Measurements from ENCODE around the gene CHST15. TPM values are rescaled to one million over a fixed set of nuclear protein-coding genes. Genes with fewer than 3 reads are reported as not detected.

The CHST15 gene
- total and polyA plus RNA-seq, 8 donors: 2.6 to 30.4 (median 14.6) TPM

- TF ChIP-seq EP300 (IDR thresholded peaks at IDR 0.05): no peak
- TF ChIP-seq POLR2A (IDR thresholded peaks at IDR 0.05): no peak
- TF ChIP-seq, protein P1, sequence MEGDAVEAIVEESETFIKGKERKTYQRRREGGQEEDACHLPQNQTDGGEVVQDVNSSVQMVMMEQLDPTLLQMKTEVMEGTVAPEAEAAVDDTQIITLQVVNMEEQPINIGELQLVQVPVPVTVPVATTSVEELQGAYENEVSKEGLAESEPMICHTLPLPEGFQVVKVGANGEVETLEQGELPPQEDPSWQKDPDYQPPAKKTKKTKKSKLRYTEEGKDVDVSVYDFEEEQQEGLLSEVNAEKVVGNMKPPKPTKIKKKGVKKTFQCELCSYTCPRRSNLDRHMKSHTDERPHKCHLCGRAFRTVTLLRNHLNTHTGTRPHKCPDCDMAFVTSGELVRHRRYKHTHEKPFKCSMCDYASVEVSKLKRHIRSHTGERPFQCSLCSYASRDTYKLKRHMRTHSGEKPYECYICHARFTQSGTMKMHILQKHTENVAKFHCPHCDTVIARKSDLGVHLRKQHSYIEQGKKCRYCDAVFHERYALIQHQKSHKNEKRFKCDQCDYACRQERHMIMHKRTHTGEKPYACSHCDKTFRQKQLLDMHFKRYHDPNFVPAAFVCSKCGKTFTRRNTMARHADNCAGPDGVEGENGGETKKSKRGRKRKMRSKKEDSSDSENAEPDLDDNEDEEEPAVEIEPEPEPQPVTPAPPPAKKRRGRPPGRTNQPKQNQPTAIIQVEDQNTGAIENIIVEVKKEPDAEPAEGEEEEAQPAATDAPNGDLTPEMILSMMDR (IDR thresholded peaks at IDR 0.05): no peak
- TF ChIP-seq POLR2AphosphoS5 (IDR thresholded peaks at IDR 0.05): no peak
- Histone ChIP-seq H3K9me3 (peaks cover 0 to 14% (median 10%) of the 10 kb centered on the region in 4 donors), H3K36me3 (no peaks in the 10 kb centered on the region), H3K4me3 (no peak overlapping the region), H3K4me1 (peaks cover 0 to 18% (median 11%) of the 10 kb centered on the region in 4 donors), H3K27me3 (peaks cover 0 to 94% (median 77%) of the 10 kb centered on the region in 3 donors), H3K27ac (no peak overlapping the region)
- WGBS, 5 donors: 45 to 72% (median 57%) methylated on average over 4 of the region's 4 CpGs
- DNase-seq: no peak
- intact Hi-C loops (cut with DNase I; ENCODE audit: low total_unique reads): no loop called here
Measured at GRCh38 chr10:123970927-123971286, 122.5 kb downstream of the CHST15 start.

DNA sequence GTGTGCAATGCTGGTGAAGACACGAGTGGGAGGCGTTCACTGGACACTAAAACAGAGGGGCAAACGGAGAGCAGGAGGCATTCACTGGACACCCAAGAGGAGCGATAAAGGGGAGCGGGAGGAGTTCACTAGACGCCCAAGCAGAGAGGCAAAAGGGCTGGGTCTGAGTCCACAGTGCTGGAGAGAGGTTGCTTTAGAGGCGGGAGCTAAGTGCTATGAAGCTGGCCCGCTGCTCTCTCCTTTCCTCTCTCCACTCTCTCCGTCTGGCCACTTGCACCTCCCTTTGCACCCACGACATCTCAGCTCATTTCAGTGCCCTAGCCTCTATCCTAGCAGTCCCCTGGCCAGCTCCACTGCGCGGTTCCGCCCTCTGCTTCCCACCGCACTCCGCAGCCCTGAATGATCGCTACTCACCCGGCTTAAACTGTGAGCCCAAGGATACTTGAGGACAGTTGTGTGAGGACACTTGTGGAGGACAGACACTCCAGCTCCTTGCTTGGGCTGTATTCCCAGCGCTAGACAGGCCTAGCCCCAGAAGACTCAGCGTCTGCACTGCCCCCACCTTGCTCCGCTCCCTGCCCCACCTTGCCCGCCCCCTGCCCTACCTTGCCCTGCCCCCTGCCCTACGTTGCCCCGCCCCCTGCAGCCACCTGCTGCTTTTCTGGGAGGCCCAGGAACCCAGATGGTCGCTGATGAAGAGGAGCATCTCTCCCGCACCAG is 123.0 kb downstream of the CHST15 start:
- intact Hi-C loops (cut with DNase I; ENCODE audit: low total_unique reads): no loop called here
- peaks cover 0 to 99% (median 80%) of the 10 kb centered on the region in 3 donors for H3K27me3 ChIP-seq
- TF ChIP-seq POLR2A (IDR thresholded peaks at IDR 0.05) (no peak), POLR2AphosphoS5 (IDR thresholded peaks at IDR 0.05) (no peak), EP300 (IDR thresholded peaks at IDR 0.05) (no peak)
- TF ChIP-seq, protein P1 (IDR thresholded peaks at IDR 0.05): no peak
- WGBS, 5 donors: 18 to 41% (median 29%) methylated on average over 24 to 25 of the region's 25 CpGs
- H3K4me3 ChIP-seq: no peak overlapping the region
- no peaks in the 10 kb centered on the region for H3K36me3 ChIP-seq
- DNase-seq: no peak
- H3K4me1 ChIP-seq: peaks cover 0 to 18% (median 11%) of the 10 kb centered on the region in 4 donors
- no peak overlapping the region for H3K27ac ChIP-seq
- H3K9me3 ChIP-seq: peaks cover 0 to 13% (median 10%) of the 10 kb centered on the region in 4 donors

DNA sequence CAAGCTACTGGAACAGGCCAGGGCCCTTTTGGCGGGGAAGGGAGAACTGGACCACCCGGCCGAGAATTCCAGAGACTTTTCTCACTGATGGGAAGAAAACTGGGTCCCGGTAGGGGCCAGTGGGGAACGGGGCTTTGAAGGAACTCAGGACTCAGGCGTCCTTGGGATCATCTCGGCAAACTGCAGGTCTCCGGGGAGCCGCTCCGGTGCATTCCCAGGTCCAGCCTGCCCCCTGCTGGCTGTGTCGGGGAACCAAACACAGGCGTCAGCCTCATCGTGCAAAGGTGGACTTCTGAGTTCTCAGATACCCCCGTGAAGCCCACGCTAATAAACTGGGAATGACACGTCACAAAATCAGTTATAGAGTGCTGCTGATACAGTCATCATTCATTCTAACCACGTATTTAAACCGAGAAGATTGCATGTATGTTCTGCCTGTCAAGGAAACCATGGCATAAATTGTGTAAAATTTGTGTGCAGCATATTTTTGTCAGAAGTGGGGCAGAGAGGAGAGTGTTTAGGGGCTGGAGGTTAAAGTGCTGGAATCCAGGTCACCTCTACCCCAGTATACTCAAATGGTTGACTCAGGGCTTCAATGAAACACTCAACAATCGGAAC is 125.7 kb downstream of the CHST15 start:
- H3K27ac ChIP-seq: no peak overlapping the region
- H3K4me1 ChIP-seq: peaks cover 0 to 23% (median 13%) of the 10 kb centered on the region in 4 donors

GRCh38 chr10:123966896-123967231 is 126.5 kb downstream of the CHST15 start:
- Histone ChIP-seq H3K9me3 (no peaks in the 10 kb centered on the region), H3K4me3 (no peak overlapping the region), H3K27me3 (peaks cover 0 to 94% (median 65%) of the 10 kb centered on the region in 3 donors), H3K4me1 (peaks cover 0 to 20% (median 10%) of the 10 kb centered on the region in 4 donors), H3K36me3 (no peaks in the 10 kb centered on the region), H3K27ac (no peak overlapping the region)
- intact Hi-C loops (cut with DNase I; ENCODE audit: low total_unique reads): loop anchor here (2.0 kb wide), 1 partner anchor 384 kb away; no protein-coding TSS in a partner anchor
- 52 to 73% (median 63%) methylated on average over 7 of the region's 7 CpGs for WGBS, 5 donors
- TF ChIP-seq POLR2AphosphoS5 (IDR thresholded peaks at IDR 0.05) (no peak), EP300 (IDR thresholded peaks at IDR 0.05) (no peak), POLR2A (IDR thresholded peaks at IDR 0.05) (no peak)
- TF ChIP-seq, protein P1 (IDR thresholded peaks at IDR 0.05): no peak
- DNase-seq: no peak

More for the DNA sequence above, 125.7 kb downstream of the CHST15 start:
- Histone ChIP-seq H3K9me3 (no peaks in the 10 kb centered on the region), H3K36me3 (no peaks in the 10 kb centered on the region), H3K27me3 (peaks cover 0 to 98% (median 68%) of the 10 kb centered on the region in 3 donors), H3K4me3 (no peak overlapping the region)
- peak; percentile 67 to 83 for DNase-seq
- 5 to 9% (median 8%) methylated on average over 14 to 19 of the region's 19 CpGs for WGBS, 5 donors
- TF ChIP-seq, protein P1 (IDR thresholded peaks at IDR 0.05): peak in 6 of 7 experiments; percentile 61 to 88 (median 74)
- no peak for TF ChIP-seq EP300 (IDR thresholded peaks at IDR 0.05)
- TF ChIP-seq POLR2AphosphoS5 (IDR thresholded peaks at IDR 0.05): no peak
- intact Hi-C loops (cut with DNase I; ENCODE audit: low total_unique reads): loop anchor here (2.0 kb wide), 1 partner anchor 385 kb away; no protein-coding TSS in a partner anchor
